Measurements from ENCODE around the gene ZDHHC13.

- no peak for TF ChIP-seq CTCF (IDR thresholded peaks at IDR 0.05)
- no peak for TF ChIP-seq POLR2A (IDR thresholded peaks at IDR 0.05)
These were observed 102.0 kb downstream of the ZDHHC13 start for GRCh38 chr11:19218786-19219460.

Data from esophagus squamous epithelium (tissue), 4 donors.